ENCODE data around the gene UBE2D1. TPM values are rescaled to one million over a fixed set of nuclear protein-coding genes. Genes with fewer than 3 reads are reported as not detected.

UBE2D1 gene
- total and polyA plus RNA-seq, 2 of the 4 experiments (the other 2 are of a cell fraction), result 9.1 to 9.7 TPM

DNA sequence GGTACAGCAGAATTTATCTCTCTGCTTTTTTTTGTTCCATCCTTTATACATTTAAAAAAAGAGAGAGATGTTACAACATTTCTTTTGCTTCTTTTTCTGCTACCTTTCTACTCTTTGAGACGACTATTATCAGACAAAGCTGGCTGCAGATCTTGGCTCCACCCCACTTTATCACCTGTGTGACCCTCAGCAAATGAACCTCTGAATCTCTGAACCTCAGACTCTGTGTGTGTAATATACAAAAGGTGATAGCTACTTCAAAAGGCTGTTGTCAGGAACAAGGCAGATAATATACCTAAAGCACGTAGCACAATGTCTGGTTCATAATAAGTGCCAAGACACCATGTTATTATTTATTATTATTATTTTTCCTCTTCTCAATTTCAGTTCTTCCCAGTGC is 32.6 kb upstream of the UBE2D1 start:
- Histone ChIP-seq H4K5ac (ENCODE audit: low read depth, low read length) (no peak overlapping the region), H2AFZ (replicated peaks; ENCODE audit: low read length, poor library complexity) (no peak overlapping the region)
- in situ Hi-C loops (cut with MboI; ENCODE audit: low sequenced_read_pairs), result no loop called here

More for the DNA sequence above, 32.6 kb upstream of the UBE2D1 start:
- H3K9me1 ChIP-seq (ENCODE audit: insufficient read depth, low read length), result no peaks in the 10 kb centered on the region
- no peaks in the 10 kb centered on the region for H3K36me3 ChIP-seq (ENCODE audit: control insufficient read depth, insufficient read depth, low read length)
- no peak for ATAC-seq (ENCODE audit: low read depth)
- no peaks in the 10 kb centered on the region for H3K4me1 ChIP-seq (ENCODE audit: control insufficient read depth, insufficient read depth, low read length)
- ChIA-PET POLR2A (ENCODE audit: unreplicated experiment) (no interaction called here), CTCF (interaction anchor here (0.6 to 1.1 kb wide), 3 partner anchors 10 to 400 kb away, joined by 3 read pairs; no protein-coding TSS in a partner anchor)
- H3K4me2 ChIP-seq (ENCODE audit: low read depth, low read length), result no peak overlapping the region
- no peaks in the 10 kb centered on the region for H3K9me3 ChIP-seq (ENCODE audit: control insufficient read depth, insufficient read depth, low read length)
- no peak overlapping the region for H3K56ac ChIP-seq (ENCODE audit: extremely low read depth, insufficient read depth, low read length)
- H4K20me1 ChIP-seq (ENCODE audit: insufficient read depth, low read length), result no peaks in the 10 kb centered on the region
- dilution Hi-C loops (cut with HindIII; ENCODE audit: low sequenced_read_pairs, unreplicated experiment) (loop anchor here (25.0 kb wide), 1 partner anchor 115 kb away; no protein-coding TSS in a partner anchor), intact Hi-C loops (cut with micrococcal nuclease) (no loop called here)
- no peak overlapping the region for H3K18ac ChIP-seq (ENCODE audit: low read depth, low read length)
- H4K91ac ChIP-seq (ENCODE audit: insufficient read depth, low read depth, low read length), result no peak overlapping the region
- H3K4ac ChIP-seq (ENCODE audit: low read depth, low read length), result no peak overlapping the region
- no peak overlapping the region for H3K9ac ChIP-seq (ENCODE audit: low read depth, low read length)
- H3K14ac ChIP-seq (replicated peaks; ENCODE audit: low read depth, low read length), result no peak overlapping the region
- WGBS, 2 experiments (ENCODE audit: extremely low coverage in 2 of 2, insufficient read length in 1 of 2), result no CpG with 5 or more reads among the region's 2 CpGs
- DNase-seq, result no peak
- no peaks in the 10 kb centered on the region for H3K79me1 ChIP-seq (ENCODE audit: low read depth in 1 of 2, low read length in 2 of 2)
- H2AK5ac ChIP-seq (ENCODE audit: low read depth, low read length), result no peak overlapping the region
- H4K8ac ChIP-seq (ENCODE audit: low read depth in 2 of 2, low read length in 2 of 2), result no peak overlapping the region
- no peak overlapping the region for H2BK5ac ChIP-seq (ENCODE audit: low read depth, low read length, poor library complexity, severe bottlenecking)
- H3K4me3 ChIP-seq (ENCODE audit: insufficient read depth, low read depth, low read length), result no peak overlapping the region
- H2AK9ac ChIP-seq (replicated peaks; ENCODE audit: low read depth, low read length, poor library complexity), result no peak overlapping the region
- no peak overlapping the region for H3K23ac ChIP-seq (ENCODE audit: low read depth, low read length)
- no TSS peak for BruUV-seq (replicated peaks)
- no peak overlapping the region for H3K27ac ChIP-seq (ENCODE audit: insufficient read depth, low read length)
- H2BK15ac ChIP-seq (ENCODE audit: low read depth, low read length), result no peak overlapping the region
- H2BK120ac ChIP-seq (ENCODE audit: low read depth, low read length), result no peak overlapping the region
- H2BK20ac ChIP-seq (ENCODE audit: low read depth, low read length), result no peak overlapping the region
- no peak for TF ChIP-seq MAFK (IDR thresholded peaks at IDR 0.05; ENCODE audit: low read depth, low read length)
- TF ChIP-seq CEBPB (IDR thresholded peaks at IDR 0.05; ENCODE audit: low read depth, low read length), result no peak
- TF ChIP-seq, protein P1, sequence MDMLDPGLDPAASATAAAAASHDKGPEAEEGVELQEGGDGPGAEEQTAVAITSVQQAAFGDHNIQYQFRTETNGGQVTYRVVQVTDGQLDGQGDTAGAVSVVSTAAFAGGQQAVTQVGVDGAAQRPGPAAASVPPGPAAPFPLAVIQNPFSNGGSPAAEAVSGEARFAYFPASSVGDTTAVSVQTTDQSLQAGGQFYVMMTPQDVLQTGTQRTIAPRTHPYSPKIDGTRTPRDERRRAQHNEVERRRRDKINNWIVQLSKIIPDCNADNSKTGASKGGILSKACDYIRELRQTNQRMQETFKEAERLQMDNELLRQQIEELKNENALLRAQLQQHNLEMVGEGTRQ (IDR thresholded peaks at IDR 0.05; ENCODE audit: low read depth, low read length), result no peak
- no peak for TF ChIP-seq MAZ (IDR thresholded peaks at IDR 0.05; ENCODE audit: borderline replicate concordance, low read depth, low read length)
- TF ChIP-seq MXI1 (IDR thresholded peaks at IDR 0.05; ENCODE audit: borderline replicate concordance, low read depth, low read length), result no peak
- TF ChIP-seq RCOR1 (IDR thresholded peaks at IDR 0.05; ENCODE audit: insufficient replicate concordance, low read length), result no peak
- H3K27me3 ChIP-seq (ENCODE audit: control insufficient read depth, insufficient read depth, low read length), result peaks cover 5% of the 10 kb centered on the region; the same call in 1 of the 2 replicates
